Right ventricle myocardium superior (tissue), 1 donor: ENCODE measurements around the gene XRRA1. TPM values are rescaled to one million over a fixed set of nuclear protein-coding genes. Genes with fewer than 3 reads are reported as not detected.
A peak's percentile ranks its signal among the peaks of the same experiment; 100 is the strongest.
"Not testable (repeated sequence)": the region's sequence is repeated elsewhere in the genome, so short reads cannot be mapped to it uniquely, and the experiment has no call there.

ENCODE experiments used
- ATAC-seq: fragments of 200-7000 bp; cut with Tn5 transposase; one replicate; pipeline ENCODE4 v1.9.1; 2020; ENCODE audit warnings: mild to moderate bottlenecking; ENCODE audit not compliant: poor library complexity
- DNase-seq: peaks from one replicate; pipeline ENCODE4 v3.0.0-alpha.2; 2020
- intact Hi-C: fragments of 100-400 bp; cut with DNase I; formaldehyde crosslinking; loops from one replicate; pipeline ENCODE4 v1.11.2; 2022
- long read RNA-seq: library from polyadenylated mRNA; unstranded; transcript quantifications from one replicate; pipeline ENCODE4 v2.0.0, GENCODE V29; 2021
- total RNA-seq: library from RNA; stranded (reverse); fragmentation: NEBNext Ultra II Directional; extraction: Animal tissue kit (Norgen Biotek cat#: 25700); gene quantifications from one replicate; pipeline ENCODE4 v1.2.1, GENCODE V29; 2021
- donor health status: DM: no; HTN: yes; CAD: no; lungs with severe emphysema.

XRRA1 gene
- total RNA-seq, result 5.3 TPM
- long read RNA-seq, partial matches to known transcripts, result 2 of 11 reads
- long read RNA-seq, other reads (novel, unspliced or antisense), result 9 of 11 reads

GRCh38 chr11:74948898-74949752, at the start of gene XRRA1, which contains the start of gene SPCS2:
Gene XRRA1, minus strand, starts transcription at chr11:74949091. Its CDS starts 8,213 bp downstream, at chr11:74940878.
Gene SPCS2, plus strand, starts transcription at chr11:74949266. Its CDS starts 20 bp downstream, at chr11:74949286.
- DNase-seq (peak; percentile 100), ATAC-seq (peak; percentile 100)
- intact Hi-C loops, result no loop called here

GRCh38 chr11:74992852-74993251, 44.0 kb upstream of the XRRA1 start:
- ATAC-seq, result no peak
- intact Hi-C loops, result no loop called here
- no peak for DNase-seq

GRCh38 chr11:74990941-74991340, 42.0 kb upstream of the XRRA1 start:
- DNase-seq (no peak), ATAC-seq (no peak)
- intact Hi-C loops, result no loop called here

- DNase-seq, ATAC-seq, intact Hi-C loops: not testable (repeated sequence)
These were observed 41.3 kb upstream of the XRRA1 start for GRCh38 chr11:74990150-74990549.

GRCh38 chr11:74989260-74989638, 40.4 kb upstream of the XRRA1 start:
- no peak for ATAC-seq
- intact Hi-C loops, result no loop called here
- DNase-seq, result no peak

GRCh38 chr11:74988541-74989259, 39.8 kb upstream of the XRRA1 start, which contains the start of gene NEU3:
Gene NEU3, plus strand, starts transcription at chr11:74988933. Its CDS starts 128 bp downstream, at chr11:74989061.
- DNase-seq (peak; percentile 86), ATAC-seq (peak; percentile 97)
- intact Hi-C loops, result no loop called here

- DNase-seq (no peak), ATAC-seq (no peak)
- intact Hi-C loops, result no loop called here
These were observed 35.8 kb upstream of the XRRA1 start for GRCh38 chr11:74984730-74985129.

- DNase-seq (no peak), ATAC-seq (no peak)
- intact Hi-C loops, result no loop called here
These were observed 35.2 kb upstream of the XRRA1 start for GRCh38 chr11:74984070-74984469.

GRCh38 chr11:74981888-74982287, 33.0 kb upstream of the XRRA1 start:
- intact Hi-C loops, result no loop called here
- ATAC-seq (no peak), DNase-seq (no peak)

- DNase-seq (no peak), ATAC-seq (peak; percentile 38)
- intact Hi-C loops, result no loop called here
These were observed 31.7 kb upstream of the XRRA1 start for GRCh38 chr11:74980634-74981033.

- intact Hi-C loops, result no loop called here
- no peak for DNase-seq
- no peak for ATAC-seq
These were observed 29.1 kb upstream of the XRRA1 start for GRCh38 chr11:74978041-74978440.

GRCh38 chr11:74971424-74971823, 22.5 kb upstream of the XRRA1 start:
- intact Hi-C loops, result no loop called here
- no peak for ATAC-seq

GRCh38 chr11:74970852-74971395, 22.0 kb upstream of the XRRA1 start:
- intact Hi-C loops, result no loop called here
- DNase-seq, result no peak
- ATAC-seq, result no peak

More at GRCh38 chr11:74971424-74971823, 22.5 kb upstream of the XRRA1 start:
- DNase-seq, result no peak

GRCh38 chr11:74966651-74967050, 17.8 kb upstream of the XRRA1 start:
- no peak for ATAC-seq
- intact Hi-C loops, result no loop called here

GRCh38 chr11:74960128-74960527, 11.2 kb upstream of the XRRA1 start:
- ATAC-seq, intact Hi-C loops, DNase-seq: not testable (repeated sequence)

More at GRCh38 chr11:74966651-74967050, 17.8 kb upstream of the XRRA1 start:
- DNase-seq, result no peak

- ATAC-seq (no peak), DNase-seq (no peak)
- intact Hi-C loops, result no loop called here
These were observed 9.2 kb upstream of the XRRA1 start for GRCh38 chr11:74957937-74958629.

GRCh38 chr11:74956397-74957015, 7.6 kb upstream of the XRRA1 start:
- ATAC-seq (peak; percentile 72), DNase-seq (no peak)
- intact Hi-C loops, result no loop called here

- intact Hi-C loops, result no loop called here
- no peak for ATAC-seq
- no peak for DNase-seq
These were observed 5.3 kb upstream of the XRRA1 start for GRCh38 chr11:74954199-74954598.
